Measurements from ENCODE around the gene KCTD18. TPM values are rescaled to one million over a fixed set of nuclear protein-coding genes. Genes with fewer than 3 reads are reported as not detected.

Gene KCTD18
- total RNA-seq, 1 experiment from 2014 or later: 14.7 TPM

- ChIA-PET CTCF (no interaction called here), POLR2A (no interaction called here)
- H3K4me1 ChIP-seq (ENCODE audit: control insufficient read depth, insufficient read depth, low read length): peaks cover 10% of the 10 kb centered on the region; the same call in 1 of the 2 replicates
- 0 out of 2 replicates have a peak overlapping the region, but pooled peaks have one; percentile 2 for H3K27ac ChIP-seq (ENCODE audit: low read length)
- ATAC-seq (no peak), DNase-seq (ENCODE audit: low read depth, low spot score) (no peak)
- H3K36me3 ChIP-seq (ENCODE audit: control insufficient read depth, insufficient read depth, low read length): peaks cover 35% of the 10 kb centered on the region
- intact Hi-C loops (cut with micrococcal nuclease; ENCODE audit: unreplicated experiment): no loop called here
- no TSS peak for BruUV-seq (replicated peaks)
- H3K27me3 ChIP-seq (ENCODE audit: control insufficient read depth, insufficient read depth, low read length): no peaks in the 10 kb centered on the region
- no peak overlapping the region for H3K4me3 ChIP-seq (ENCODE audit: low read depth in 2 of 2, low read length in 2 of 2)
- in situ Hi-C loops (cut with HindIII; ENCODE audit: low pct_unique_long_range_greater_than_20kb, low sequenced_read_pairs): no loop called here
- H3K9me3 ChIP-seq (ENCODE audit: control insufficient read depth, insufficient read depth, low read depth, low read length): no peaks in the 10 kb centered on the region
- TF ChIP-seq TCF7L2 (IDR thresholded peaks at IDR 0.05; ENCODE audit: low read depth, low read length) (no peak), CTCF (IDR thresholded peaks at IDR 0.05) (no peak), REST (IDR thresholded peaks at IDR 0.05; ENCODE audit: insufficient read depth in 1 of 2, low read depth in 2 of 2, low read length in 1 of 2) (no peak), SIN3A (IDR thresholded peaks at IDR 0.05; ENCODE audit: borderline replicate concordance, insufficient read depth, low read depth, low read length) (no peak)
Observed at GRCh38 chr2:200443376-200443775, 66.5 kb downstream of the KCTD18 start.

- ChIA-PET POLR2A (no interaction called here), CTCF (interaction anchor here (0.7 kb wide), 1 partner anchor 18 kb away, joined by 3 read pairs; no protein-coding TSS in a partner anchor)
- no peak overlapping the region for H3K4me3 ChIP-seq (ENCODE audit: low read depth in 2 of 2, low read length in 2 of 2)
- ATAC-seq (no peak), DNase-seq (ENCODE audit: low read depth, low spot score) (no peak)
- H3K9me3 ChIP-seq (ENCODE audit: control insufficient read depth, insufficient read depth, low read depth, low read length): no peaks in the 10 kb centered on the region
- no peaks in the 10 kb centered on the region for H3K27me3 ChIP-seq (ENCODE audit: control insufficient read depth, insufficient read depth, low read length)
- intact Hi-C loops (cut with micrococcal nuclease; ENCODE audit: unreplicated experiment) (no loop called here), in situ Hi-C loops (cut with HindIII; ENCODE audit: low pct_unique_long_range_greater_than_20kb, low sequenced_read_pairs) (no loop called here)
- H3K4me1 ChIP-seq (ENCODE audit: control insufficient read depth, insufficient read depth, low read length): peaks cover 11% of the 10 kb centered on the region; the same call in 1 of the 2 replicates
- BruUV-seq (replicated peaks): no TSS peak
- TF ChIP-seq CTCF (IDR thresholded peaks at IDR 0.05): no peak
- no peak for TF ChIP-seq POLR2AphosphoS5 (IDR thresholded peaks at IDR 0.05; ENCODE audit: low read depth, low read length)
- no peak for TF ChIP-seq REST (IDR thresholded peaks at IDR 0.05; ENCODE audit: insufficient read depth in 1 of 2, low read depth in 2 of 2, low read length in 1 of 2)
- no peak for TF ChIP-seq TCF7L2 (IDR thresholded peaks at IDR 0.05; ENCODE audit: low read depth, low read length)
- TF ChIP-seq SIN3A (IDR thresholded peaks at IDR 0.05; ENCODE audit: borderline replicate concordance, insufficient read depth, low read depth, low read length): no peak
- 0 out of 2 replicates have a peak overlapping the region, but pooled peaks have one; percentile 3 for H3K27ac ChIP-seq (ENCODE audit: low read length)
- peaks cover 32% of the 10 kb centered on the region for H3K36me3 ChIP-seq (ENCODE audit: control insufficient read depth, insufficient read depth, low read length)
Observed at GRCh38 chr2:200442471-200442870, 67.4 kb downstream of the KCTD18 start.

Measured in Panc1 (cell line).